Ovary (tissue), 3 donors: ENCODE data around the gene WWOX.

Source experiments
- EP300 ChIP-seq: sonication (generic); formaldehyde crosslinking; IDR thresholded peaks from one replicate; pipeline ENCODE4 v1.6.1; 2017; ENCODE audit warnings: antibody characterized with exemption
- POLR2A ChIP-seq: fragments of 450-650 bp; IDR thresholded peaks from one replicate; pipeline ENCODE4 v1.6.1; 2017; ENCODE audit warnings: antibody characterized with exemption, mild to moderate bottlenecking, moderate library complexity
- TF ChIP-seq, protein P1 (sequence below), 3 donors: fragments of 450-650 bp in 2 of 3; fragments of 200-600 bp in 1 of 3; IDR thresholded peaks; one replicate each; pipeline versions ENCODE4 v1.5.1 to v1.8.0; 2016 to 2022; ENCODE audit warnings: antibody characterized with exemption in 3 of 3, mild to moderate bottlenecking in 1 of 3
- donor health status: DM: no; HTN: no; CAD: no.

GRCh38 chr16:78480588-78480987 lies 381.1 kb downstream of the WWOX start:
- TF ChIP-seq, protein P1, sequence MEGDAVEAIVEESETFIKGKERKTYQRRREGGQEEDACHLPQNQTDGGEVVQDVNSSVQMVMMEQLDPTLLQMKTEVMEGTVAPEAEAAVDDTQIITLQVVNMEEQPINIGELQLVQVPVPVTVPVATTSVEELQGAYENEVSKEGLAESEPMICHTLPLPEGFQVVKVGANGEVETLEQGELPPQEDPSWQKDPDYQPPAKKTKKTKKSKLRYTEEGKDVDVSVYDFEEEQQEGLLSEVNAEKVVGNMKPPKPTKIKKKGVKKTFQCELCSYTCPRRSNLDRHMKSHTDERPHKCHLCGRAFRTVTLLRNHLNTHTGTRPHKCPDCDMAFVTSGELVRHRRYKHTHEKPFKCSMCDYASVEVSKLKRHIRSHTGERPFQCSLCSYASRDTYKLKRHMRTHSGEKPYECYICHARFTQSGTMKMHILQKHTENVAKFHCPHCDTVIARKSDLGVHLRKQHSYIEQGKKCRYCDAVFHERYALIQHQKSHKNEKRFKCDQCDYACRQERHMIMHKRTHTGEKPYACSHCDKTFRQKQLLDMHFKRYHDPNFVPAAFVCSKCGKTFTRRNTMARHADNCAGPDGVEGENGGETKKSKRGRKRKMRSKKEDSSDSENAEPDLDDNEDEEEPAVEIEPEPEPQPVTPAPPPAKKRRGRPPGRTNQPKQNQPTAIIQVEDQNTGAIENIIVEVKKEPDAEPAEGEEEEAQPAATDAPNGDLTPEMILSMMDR (IDR thresholded peaks at IDR 0.05) = no peak
- TF ChIP-seq POLR2A (no peak), EP300 (no peak)
